Liver (tissue), 9 donors: ENCODE measurements around the gene MIOX. TPM values are rescaled to one million over a fixed set of nuclear protein-coding genes. Genes with fewer than 3 reads are reported as not detected.

Source experiments
- DNase-seq: peaks from one replicate; pipeline ENCODE4 v3.0.0-alpha.2; 2017; ENCODE audit warnings: low spot score
- H3K27ac ChIP-seq, 2 donors: one replicate each; pipeline ENCODE4 v1.7.0; 2013; ENCODE audit warnings: inconsistent platforms in 2 of 2, low read length in 2 of 2, control low read depth in 1 of 2, low read depth in 1 of 2, mild to moderate bottlenecking in 1 of 2
- H3K27me3 ChIP-seq, 4 donors: one replicate each; pipeline versions ENCODE4 v1.6.1 to v1.7.0; 2013; ENCODE audit warnings: low read length in 3 of 4, inconsistent platforms in 1 of 4, mild to moderate bottlenecking in 1 of 4, moderate library complexity in 1 of 4; ENCODE audit not compliant: control insufficient read depth in 4 of 4, insufficient read depth in 4 of 4
- H3K36me3 ChIP-seq, 4 donors: one replicate each; pipeline versions ENCODE4 v1.6.1 to v1.7.0; 2013; ENCODE audit warnings: low read length in 3 of 4, mild to moderate bottlenecking in 3 of 4, low read depth in 1 of 4, moderate library complexity in 1 of 4; ENCODE audit not compliant: control insufficient read depth in 4 of 4, insufficient read depth in 3 of 4
- H3K4me1 ChIP-seq, 4 donors: one replicate each; pipeline versions ENCODE4 v1.6.1 to v1.7.0; 2013; ENCODE audit warnings: low read length in 3 of 4, mild to moderate bottlenecking in 3 of 4, moderate library complexity in 1 of 4; ENCODE audit not compliant: control insufficient read depth in 4 of 4, insufficient read depth in 4 of 4
- H3K4me3 ChIP-seq, 3 donors: one replicate each; pipeline versions ENCODE4 v1.6.1 to v1.7.0; 2013; ENCODE audit warnings: low read length in 3 of 3, control low read depth in 1 of 3, low read depth in 1 of 3, mild to moderate bottlenecking in 1 of 3
- H3K9ac ChIP-seq, 2 donors: one replicate each; pipeline ENCODE4 v1.7.0; 2013; ENCODE audit warnings: low read length in 2 of 2, mild to moderate bottlenecking in 2 of 2, moderate library complexity in 2 of 2, control low read depth in 1 of 2, low read depth in 1 of 2
- H3K9me3 ChIP-seq, 4 donors: one replicate each; pipeline versions ENCODE4 v1.6.1 to v1.7.0; 2013; ENCODE audit warnings: low read length in 3 of 4; ENCODE audit not compliant: control insufficient read depth in 4 of 4
- ATF3 ChIP-seq: IDR thresholded peaks from 2 replicates; pipeline ENCODE4 v1.6.1; 2016; ENCODE audit warnings: antibody characterized with exemption
- CTCF ChIP-seq: fragments of 150-350 bp; IDR thresholded peaks from 2 replicates; pipeline ENCODE4 v1.5.1; 2017; ENCODE audit warnings: improper control_type of control experiment, low read depth, low read length; ENCODE audit not compliant: missing input control
- EGR1 ChIP-seq, 2 donors: IDR thresholded peaks; 2 replicates each; pipeline ENCODE4 v1.6.1; 2016 to 2018; ENCODE audit warnings: antibody characterized with exemption in 2 of 2, low read depth in 2 of 2
- HNF4A ChIP-seq, 2 donors: conservative IDR thresholded peaks; 2 replicates each; pipeline ENCODE4 v1.6.1; 2016; ENCODE audit warnings: antibody characterized with exemption in 2 of 2, mild to moderate bottlenecking in 2 of 2
- MAX ChIP-seq: IDR thresholded peaks from 2 replicates; pipeline ENCODE4 v1.6.1; 2016; ENCODE audit warnings: antibody characterized with exemption
- NR2F2 ChIP-seq: IDR thresholded peaks from 2 replicates; pipeline ENCODE4 v1.6.1; 2016; ENCODE audit warnings: antibody characterized with exemption
- RXRA ChIP-seq, 2 donors: IDR thresholded peaks; 2 replicates each; pipeline ENCODE4 v1.6.1; 2017 to 2018; ENCODE audit warnings: antibody characterized with exemption in 2 of 2, mild to moderate bottlenecking in 1 of 2
- SP1 ChIP-seq: IDR thresholded peaks from 2 replicates; pipeline ENCODE4 v1.6.1; 2018; ENCODE audit warnings: antibody characterized with exemption, mild to moderate bottlenecking
- TAF1 ChIP-seq: conservative IDR thresholded peaks from 2 replicates; pipeline ENCODE4 v1.6.1; 2016; ENCODE audit warnings: antibody characterized with exemption, mild to moderate bottlenecking
- YY1 ChIP-seq: IDR thresholded peaks from 2 replicates; pipeline ENCODE4 v1.6.1; 2016; ENCODE audit warnings: antibody characterized with exemption, mild to moderate bottlenecking
- WGBS: extraction: QIAGEN DNeasy Blood & Tissue Kit; methylation state at CpG from one replicate; pipeline ENCODE4 v1.1.7; 2013; 5-methylcytosine and 5-hydroxymethylcytosine counted together
- polyA plus RNA-seq, 2 donors: library from polyadenylated mRNA; stranded (reverse) in 1 of 2; unstranded in 1 of 2; fragments of 200-250 nt in 1 of 2; fragments of >200 nt in 1 of 2; fragmentation: Nextera tagmentation in 1 of 2; extraction: Ambion mirVana in 1 of 2; gene quantifications; one replicate each; pipeline versions ENCODE4 v1.2.1 to v1.2.3, GENCODE V29; 2013 to 2015
- total RNA-seq, 2 donors: library from RNA; depleted of rRNA; stranded (reverse); fragments of >200 nt; gene quantifications; one replicate each; pipeline ENCODE4 v1.2.3, GENCODE V29; 2014
- TF ChIP-seq, protein P1 (sequence below): IDR thresholded peaks from 2 replicates; pipeline ENCODE4 v1.6.1; 2016; ENCODE audit warnings: antibody characterized with exemption, mild to moderate bottlenecking
- TF ChIP-seq, protein P2 (sequence below): IDR thresholded peaks from 2 replicates; pipeline ENCODE4 v1.6.1; 2016; ENCODE audit warnings: antibody characterized with exemption
- donor health status: healthy.
- donor health status: healthy.
- donor health status: healthy.
- donor health status: healthy.
- donor health status: healthy.

The MIOX gene
- total and polyA plus RNA-seq, 4 donors, result not detected

DNA sequence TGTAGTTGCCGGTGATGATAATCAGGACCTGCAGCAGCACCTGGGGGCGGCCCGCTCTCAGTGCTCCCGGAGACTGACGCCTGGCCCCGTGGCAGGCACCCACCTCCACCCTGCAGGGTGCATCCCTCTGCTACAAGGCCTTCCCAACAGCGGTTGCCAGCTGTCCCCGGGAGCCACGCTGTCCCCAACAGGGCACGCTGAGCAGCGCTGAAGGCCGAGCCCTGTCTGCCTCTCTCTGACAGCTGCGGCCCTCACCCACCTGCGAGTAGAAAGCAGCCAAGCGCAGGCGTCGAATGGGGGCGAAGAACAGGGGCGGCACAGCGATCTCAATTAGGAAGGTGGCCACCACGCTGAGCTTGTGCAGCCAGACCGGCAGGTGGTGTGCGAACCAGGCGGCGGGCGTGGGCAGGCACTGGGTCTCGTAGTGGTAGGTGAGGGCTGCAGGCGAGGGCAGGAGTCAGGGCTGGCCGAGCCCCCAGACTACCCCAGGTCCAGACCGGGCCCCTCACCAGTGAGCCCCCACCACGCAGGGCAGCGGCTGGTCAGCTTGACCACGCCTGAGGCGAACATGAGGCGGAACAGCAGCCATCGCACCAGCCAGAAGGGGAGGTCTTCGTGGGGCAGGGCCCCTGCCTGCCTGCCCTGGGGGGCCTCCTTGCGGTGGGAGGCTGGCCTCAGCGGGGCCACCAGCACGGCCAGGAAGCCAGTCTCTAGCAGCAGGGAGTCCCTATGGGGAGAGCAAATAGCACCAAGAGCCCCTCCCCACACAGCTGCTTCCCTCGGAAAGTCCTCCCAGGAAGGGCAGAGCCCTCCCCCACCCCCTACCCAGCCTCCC is 19.3 kb downstream of the MIOX start (continued):
- TF ChIP-seq CTCF (no peak), MAX (no peak)
- TF ChIP-seq, protein P1, sequence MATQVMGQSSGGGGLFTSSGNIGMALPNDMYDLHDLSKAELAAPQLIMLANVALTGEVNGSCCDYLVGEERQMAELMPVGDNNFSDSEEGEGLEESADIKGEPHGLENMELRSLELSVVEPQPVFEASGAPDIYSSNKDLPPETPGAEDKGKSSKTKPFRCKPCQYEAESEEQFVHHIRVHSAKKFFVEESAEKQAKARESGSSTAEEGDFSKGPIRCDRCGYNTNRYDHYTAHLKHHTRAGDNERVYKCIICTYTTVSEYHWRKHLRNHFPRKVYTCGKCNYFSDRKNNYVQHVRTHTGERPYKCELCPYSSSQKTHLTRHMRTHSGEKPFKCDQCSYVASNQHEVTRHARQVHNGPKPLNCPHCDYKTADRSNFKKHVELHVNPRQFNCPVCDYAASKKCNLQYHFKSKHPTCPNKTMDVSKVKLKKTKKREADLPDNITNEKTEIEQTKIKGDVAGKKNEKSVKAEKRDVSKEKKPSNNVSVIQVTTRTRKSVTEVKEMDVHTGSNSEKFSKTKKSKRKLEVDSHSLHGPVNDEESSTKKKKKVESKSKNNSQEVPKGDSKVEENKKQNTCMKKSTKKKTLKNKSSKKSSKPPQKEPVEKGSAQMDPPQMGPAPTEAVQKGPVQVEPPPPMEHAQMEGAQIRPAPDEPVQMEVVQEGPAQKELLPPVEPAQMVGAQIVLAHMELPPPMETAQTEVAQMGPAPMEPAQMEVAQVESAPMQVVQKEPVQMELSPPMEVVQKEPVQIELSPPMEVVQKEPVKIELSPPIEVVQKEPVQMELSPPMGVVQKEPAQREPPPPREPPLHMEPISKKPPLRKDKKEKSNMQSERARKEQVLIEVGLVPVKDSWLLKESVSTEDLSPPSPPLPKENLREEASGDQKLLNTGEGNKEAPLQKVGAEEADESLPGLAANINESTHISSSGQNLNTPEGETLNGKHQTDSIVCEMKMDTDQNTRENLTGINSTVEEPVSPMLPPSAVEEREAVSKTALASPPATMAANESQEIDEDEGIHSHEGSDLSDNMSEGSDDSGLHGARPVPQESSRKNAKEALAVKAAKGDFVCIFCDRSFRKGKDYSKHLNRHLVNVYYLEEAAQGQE, result no peak

DNA sequence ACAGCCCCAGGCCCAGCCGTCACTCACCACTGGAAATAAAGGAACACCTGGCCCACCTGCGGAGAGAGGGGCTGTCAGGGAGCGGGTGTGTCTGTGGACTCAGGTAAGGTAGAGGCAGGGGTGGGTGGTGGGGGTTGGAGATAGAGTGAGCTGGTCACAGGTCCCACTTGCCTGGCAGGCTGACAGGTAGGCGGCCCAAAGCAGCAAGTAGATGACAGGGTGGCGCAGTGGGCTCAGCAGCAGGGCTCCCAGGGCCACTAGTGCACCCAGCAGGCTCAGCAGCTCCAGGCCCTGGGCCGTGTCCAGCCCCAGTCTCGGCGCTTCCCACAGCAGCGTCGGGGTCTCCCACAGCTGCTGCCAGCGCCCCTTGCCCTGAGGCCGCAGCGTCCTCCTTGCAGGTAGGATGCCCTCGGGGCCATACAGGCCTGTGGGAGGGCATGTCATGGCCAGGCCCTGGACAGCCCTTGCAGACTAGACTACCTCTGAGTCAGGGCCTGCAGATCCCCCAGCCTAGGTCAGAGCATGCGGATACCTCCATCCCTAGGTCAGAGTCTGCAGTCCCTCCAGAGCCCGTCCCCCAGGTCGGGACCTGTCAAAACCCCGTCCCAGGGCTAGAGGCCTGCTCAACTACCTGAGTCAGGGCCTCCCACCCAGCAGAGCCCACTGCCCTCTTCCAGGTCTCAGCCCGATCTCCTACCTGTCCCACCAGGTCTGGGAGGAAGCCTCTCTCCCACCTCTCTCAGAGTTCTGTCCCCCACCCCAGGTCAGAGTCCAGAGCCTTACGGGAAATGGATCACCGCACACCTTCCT is 20.2 kb downstream of the MIOX start:
- 31% methylated on average over 21 of the region's 21 CpGs for WGBS
- no peak for DNase-seq
- Histone ChIP-seq H3K36me3 (peaks cover 0 to 21% (median 7%) of the 10 kb centered on the region in 4 donors), H3K4me1 (peaks cover 11 to 27% (median 24%) of the 10 kb centered on the region in 4 donors), H3K4me3 (peak overlapping the region; percentile 86 to 89 (median 87)), H3K9ac (peak overlapping the region; percentile 45 to 99), H3K27me3 (no peaks in the 10 kb centered on the region), H3K27ac (peak overlapping the region; percentile 42 to 67), H3K9me3 (no peaks in the 10 kb centered on the region)
- TF ChIP-seq ATF3 (no peak), YY1 (no peak), SP1 (no peak), TAF1 (no peak), NR2F2 (no peak), HNF4A (conservative IDR thresholded peaks at IDR 0.05) (no peak), RXRA (IDR thresholded peaks at IDR 0.05) (no peak), EGR1 (IDR thresholded peaks at IDR 0.05; ENCODE audit: low read depth in 2 of 2) (no peak)
- TF ChIP-seq, protein P1, result no peak
- TF ChIP-seq, protein P2, sequence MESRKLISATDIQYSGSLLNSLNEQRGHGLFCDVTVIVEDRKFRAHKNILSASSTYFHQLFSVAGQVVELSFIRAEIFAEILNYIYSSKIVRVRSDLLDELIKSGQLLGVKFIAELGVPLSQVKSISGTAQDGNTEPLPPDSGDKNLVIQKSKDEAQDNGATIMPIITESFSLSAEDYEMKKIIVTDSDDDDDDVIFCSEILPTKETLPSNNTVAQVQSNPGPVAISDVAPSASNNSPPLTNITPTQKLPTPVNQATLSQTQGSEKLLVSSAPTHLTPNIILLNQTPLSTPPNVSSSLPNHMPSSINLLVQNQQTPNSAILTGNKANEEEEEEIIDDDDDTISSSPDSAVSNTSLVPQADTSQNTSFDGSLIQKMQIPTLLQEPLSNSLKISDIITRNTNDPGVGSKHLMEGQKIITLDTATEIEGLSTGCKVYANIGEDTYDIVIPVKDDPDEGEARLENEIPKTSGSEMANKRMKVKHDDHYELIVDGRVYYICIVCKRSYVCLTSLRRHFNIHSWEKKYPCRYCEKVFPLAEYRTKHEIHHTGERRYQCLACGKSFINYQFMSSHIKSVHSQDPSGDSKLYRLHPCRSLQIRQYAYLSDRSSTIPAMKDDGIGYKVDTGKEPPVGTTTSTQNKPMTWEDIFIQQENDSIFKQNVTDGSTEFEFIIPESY, result no peak
